A549 treated with dexamethasone at 1 μM for 4 hours (cell line): ENCODE data around the gene MMGT1. TPM values are rescaled to one million over a fixed set of nuclear protein-coding genes. Genes with fewer than 3 reads are reported as not detected.

Experiments used
- total RNA-seq: library from RNA; stranded (reverse); fragments of 200-300 nt; extraction: Qiagen RNA extraction; gene quantifications from 5 replicates; pipeline ENCODE4 v1.2.3, GENCODE V29; 2022

The MMGT1 gene
- 16.7 to 23.9 TPM (median 20.4 TPM) in 5 replicates for total RNA-seq

DNA sequence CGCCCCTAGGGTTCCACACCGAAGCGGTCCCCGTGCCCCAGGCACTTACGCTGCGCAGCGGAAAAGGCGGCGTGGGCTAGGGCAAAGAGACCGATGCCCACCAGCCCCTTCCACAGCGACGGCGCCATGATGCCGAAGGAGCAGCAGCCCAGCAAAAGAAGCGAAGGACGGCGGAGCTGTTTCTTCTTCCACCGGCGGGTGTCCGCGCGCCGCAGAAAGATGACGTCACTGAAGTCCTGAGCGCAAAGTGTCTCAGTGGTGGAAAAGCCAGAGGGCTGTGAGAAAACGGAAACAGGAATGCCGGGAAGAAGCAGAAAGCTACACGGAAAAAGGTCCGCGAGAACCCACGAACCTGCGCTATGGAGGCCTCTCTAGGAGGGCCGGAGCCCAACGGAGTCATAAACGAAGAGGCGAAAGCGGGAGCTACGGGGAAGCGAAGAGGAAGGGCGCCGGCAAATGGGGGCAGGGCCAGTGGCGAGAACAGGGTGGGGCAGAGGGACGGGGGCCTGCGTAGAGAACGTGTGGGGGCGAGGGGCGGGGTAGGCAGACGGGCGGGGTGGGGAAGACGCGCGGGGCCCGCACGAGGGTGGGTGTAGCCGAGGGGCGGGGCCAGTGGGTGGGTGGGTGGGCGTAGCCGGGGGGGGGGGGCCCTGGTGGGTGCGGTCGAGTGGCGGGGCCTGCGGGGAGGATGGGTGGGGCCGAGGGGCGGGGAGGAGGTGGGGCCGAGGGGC lies at the start of gene MMGT1:
MMGT1 (minus strand) TSS at position 441 of the 731 bp plus-strand sequence; CDS start at position 128, 313 bp downstream.

DNA sequence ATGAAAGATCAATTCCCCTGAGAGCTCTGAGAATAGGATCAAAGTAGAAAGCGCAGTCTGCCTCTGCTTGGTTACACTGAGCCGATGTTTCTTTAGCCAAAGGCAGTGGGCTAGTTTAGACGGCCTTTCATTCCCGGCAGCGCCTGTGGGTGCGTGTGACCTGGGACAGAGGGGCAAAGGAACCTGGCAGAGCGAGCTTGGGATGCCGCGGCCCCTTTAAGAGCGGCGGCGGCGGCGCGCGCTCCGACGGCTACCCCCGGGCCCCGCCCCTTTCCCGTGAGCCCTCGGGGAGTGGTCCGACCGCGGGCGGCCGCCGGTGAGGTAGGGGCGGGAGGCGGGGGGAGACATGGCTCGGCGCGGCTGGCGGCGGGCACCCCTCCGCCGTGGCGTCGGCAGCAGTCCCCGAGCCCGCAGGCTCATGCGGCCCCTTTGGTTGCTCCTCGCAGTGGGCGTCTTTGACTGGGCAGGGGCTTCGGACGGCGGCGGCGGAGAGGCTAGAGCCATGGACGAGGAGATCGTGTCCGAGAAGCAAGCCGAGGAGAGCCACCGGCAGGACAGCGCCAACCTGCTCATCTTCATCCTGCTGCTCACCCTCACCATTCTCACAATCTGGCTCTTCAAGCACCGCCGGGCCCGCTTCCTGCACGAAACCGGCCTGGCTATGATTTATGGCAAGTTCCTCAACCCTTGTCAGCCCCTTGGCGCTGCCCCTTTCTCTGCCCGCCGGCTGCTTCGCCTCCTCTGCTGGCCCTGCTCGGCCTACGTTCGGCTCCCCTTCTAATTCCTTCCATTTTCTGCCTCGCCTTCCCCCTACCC lies 11.6 kb upstream of the MMGT1 start, which contains the start of gene SLC9A6:
SLC9A6 (plus strand) TSS at position 279 of the 816 bp plus-strand sequence; CDS start at position 503, 224 bp downstream.

Other genes starting within 250 kb of the MMGT1 start
- gene CT45A3, start 205.8 kb downstream of the MMGT1 start, total RNA-seq: 0.12 TPM in 1 of 5 replicates, not detected in the others
- 0.09 to 0.22 TPM in 2 of 5 replicates, not detected in the others for gene CT45A5, start 188.5 kb downstream of the MMGT1 start, total RNA-seq
- not detected in 5 replicates for gene CT45A6, start 171.2 kb downstream of the MMGT1 start, total RNA-seq
- not detected in 5 replicates for gene CT45A2, start 154.0 kb downstream of the MMGT1 start, total RNA-seq
- not detected in 5 replicates for gene CT45A7, start 136.7 kb downstream of the MMGT1 start, total RNA-seq
- not detected in 5 replicates for gene CT45A8, start 119.5 kb downstream of the MMGT1 start, total RNA-seq
- gene CT45A9, start 102.2 kb downstream of the MMGT1 start, total RNA-seq: not detected in 5 replicates
- gene CT45A10, start 80.5 kb downstream of the MMGT1 start, total RNA-seq: 0.21 to 0.55 TPM (median 0.44 TPM) in 4 of 5 replicates, not detected in the other
- gene SAGE1, start 80.3 kb downstream of the MMGT1 start, total RNA-seq: 0.02 to 0.14 TPM (median 0.05 TPM) in 4 of 5 replicates, not detected in the other
- gene SLC9A6, start 11.4 kb upstream of the MMGT1 start, total RNA-seq: 6.9 to 10.1 TPM (median 8.8 TPM) in 5 replicates
- gene FHL1, start 173.5 kb upstream of the MMGT1 start, total RNA-seq: 22.5 to 27.0 TPM (median 23.2 TPM) in 5 replicates